ENCODE measurements around the gene SCGB1D2.
"Not testable (repeated sequence)": the region's sequence is repeated elsewhere in the genome, so short reads cannot be mapped to it uniquely, and the experiment has no call there.

SCGB1D2 gene, protein sequence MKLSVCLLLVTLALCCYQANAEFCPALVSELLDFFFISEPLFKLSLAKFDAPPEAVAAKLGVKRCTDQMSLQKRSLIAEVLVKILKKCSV

DNA sequence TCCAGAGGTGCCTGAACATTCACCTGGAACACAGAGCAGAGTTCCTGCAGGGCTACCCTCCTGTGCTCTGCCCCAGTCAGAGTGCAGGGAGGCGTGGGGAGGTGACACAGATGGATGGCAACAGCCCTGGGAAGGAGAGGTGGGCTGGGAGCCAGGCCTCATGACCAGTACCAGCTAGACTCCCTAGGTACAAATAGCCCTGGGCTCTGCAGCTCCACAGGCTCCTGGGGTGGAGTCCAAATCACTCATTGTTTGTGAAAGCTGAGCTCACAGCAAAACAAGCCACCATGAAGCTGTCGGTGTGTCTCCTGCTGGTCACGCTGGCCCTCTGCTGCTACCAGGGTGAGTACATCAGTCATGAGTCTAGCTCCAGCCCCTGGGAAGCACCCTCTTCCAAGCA lies at the start of gene SCGB1D2:
TSS of gene SCGB1D2 (plus strand) at position 219 of the 400 bp plus-strand sequence. CDS start at position 288, 69 bp downstream.
- no peak for DNase-seq (ENCODE audit: low read depth, low spot score)

GRCh38 chr11:62193952-62194351 lies 48.1 kb upstream of the SCGB1D2 start:
- DNase-seq (ENCODE audit: low read depth, low spot score): no peak

- DNase-seq (ENCODE audit: low read depth, low spot score): not testable (repeated sequence)
Measured at GRCh38 chr11:62195010-62195409, 47.0 kb upstream of the SCGB1D2 start.

DNA sequence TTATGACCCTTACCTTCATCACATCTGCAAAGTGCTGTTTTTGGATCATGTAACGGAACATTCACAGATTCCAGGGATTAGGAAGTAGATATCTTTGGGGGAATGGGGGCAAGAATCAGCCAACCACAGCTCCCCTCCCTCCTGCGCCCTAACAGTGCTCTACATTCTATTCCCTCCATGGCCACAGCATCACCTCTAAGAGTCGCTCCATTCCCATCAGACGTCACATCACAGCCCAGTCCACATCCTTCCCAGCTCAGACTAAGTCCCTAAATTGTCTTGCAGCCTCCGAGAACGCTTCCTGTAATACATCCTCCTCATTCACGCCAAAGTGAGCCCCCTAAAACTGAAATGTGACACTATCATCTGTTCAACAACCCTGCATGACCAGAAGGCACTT lies 46.1 kb upstream of the SCGB1D2 start:
- DNase-seq (ENCODE audit: low read depth, low spot score): no peak

GRCh38 chr11:62197400-62197799 lies 44.6 kb upstream of the SCGB1D2 start:
- not testable (repeated sequence) for DNase-seq (ENCODE audit: low read depth, low spot score)

DNA sequence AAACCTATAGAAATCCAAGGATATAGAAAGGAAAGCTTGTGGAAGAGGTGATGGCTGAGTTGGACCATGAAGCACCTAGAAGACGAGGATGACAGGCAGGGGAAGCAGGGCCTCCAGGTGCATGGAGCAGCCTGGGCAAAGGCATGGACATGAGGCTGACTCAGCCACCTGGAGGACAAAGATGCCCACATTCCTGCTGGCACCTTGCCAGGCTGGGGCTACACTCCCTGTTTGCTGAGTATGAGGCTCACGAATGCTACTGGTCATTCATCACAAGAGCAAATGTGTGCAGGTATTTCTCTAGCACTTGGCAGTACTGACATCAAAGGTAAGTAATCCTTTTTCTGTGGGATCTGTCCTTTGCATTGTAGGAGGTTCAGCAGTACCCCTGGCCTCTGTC lies 40.7 kb upstream of the SCGB1D2 start:
- no peak for DNase-seq (ENCODE audit: low read depth, low spot score)

- no peak for DNase-seq (ENCODE audit: low read depth, low spot score)
Measured at GRCh38 chr11:62202910-62203309, 39.1 kb upstream of the SCGB1D2 start.

DNA sequence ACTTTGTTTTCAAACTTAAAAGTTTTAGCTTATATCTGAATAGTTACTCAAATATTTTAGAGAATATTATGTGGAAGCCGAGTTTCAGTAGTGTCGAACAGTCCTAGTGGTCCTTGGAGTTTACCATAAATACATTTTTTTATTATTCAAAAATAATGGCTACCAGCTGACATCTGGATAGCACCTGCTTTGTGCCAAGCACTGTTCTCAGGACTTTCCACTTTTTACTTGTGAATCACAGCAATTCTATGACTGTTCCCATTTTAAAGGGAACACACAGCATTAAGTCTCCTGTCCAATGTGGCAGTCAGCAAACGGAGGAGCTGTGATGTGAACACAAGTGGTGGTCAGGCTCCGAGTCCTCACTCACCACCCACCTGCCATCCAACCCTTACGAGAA lies 37.6 kb upstream of the SCGB1D2 start:
- no peak for DNase-seq (ENCODE audit: low read depth, low spot score)

GRCh38 chr11:62205441-62205840 lies 36.6 kb upstream of the SCGB1D2 start:
- no peak for DNase-seq (ENCODE audit: low read depth, low spot score)

DNA sequence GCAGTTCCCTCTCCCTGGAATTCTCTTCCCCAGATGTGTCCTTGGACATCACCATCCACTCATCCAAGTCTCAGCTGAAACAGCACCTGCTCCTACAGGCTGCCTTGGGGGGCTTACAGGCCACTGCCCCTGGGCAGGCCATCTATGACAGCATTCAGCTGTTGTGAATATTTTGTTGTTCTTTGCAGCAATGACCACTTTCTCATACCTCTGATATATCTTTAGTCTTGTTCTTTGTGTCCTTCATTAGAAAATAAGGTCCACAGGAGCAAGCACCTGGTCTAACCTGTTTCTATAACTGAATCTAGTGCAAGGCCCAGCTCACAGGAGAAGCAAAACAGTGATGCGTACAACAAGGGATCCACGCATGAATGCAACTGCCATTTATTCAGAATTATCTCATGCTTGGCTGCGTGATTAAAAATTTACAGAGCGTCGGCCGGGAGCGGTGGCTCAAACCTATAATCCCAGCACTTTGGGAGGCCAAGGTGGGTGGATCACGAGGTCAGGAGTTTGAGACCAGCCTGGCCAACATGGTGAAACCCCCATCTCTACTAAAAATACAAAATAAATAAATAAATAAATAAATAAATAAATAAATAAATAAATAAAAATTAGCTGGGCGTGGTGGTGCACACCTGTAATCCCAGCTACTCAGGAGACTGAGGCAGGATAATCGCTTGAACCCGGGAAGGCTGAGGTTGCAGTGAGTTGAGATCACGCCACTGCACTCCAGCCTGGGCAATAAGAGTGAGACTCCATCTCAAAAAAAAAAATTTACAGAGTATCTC lies 35.6 kb upstream of the SCGB1D2 start:
- not testable (repeated sequence) for DNase-seq (ENCODE audit: low read depth, low spot score)

GRCh38 chr11:62208785-62209144 lies 33.3 kb upstream of the SCGB1D2 start:
- DNase-seq (ENCODE audit: low read depth, low spot score): no peak

- DNase-seq (ENCODE audit: low read depth, low spot score): no peak
Measured at GRCh38 chr11:62217191-62217748, 24.8 kb upstream of the SCGB1D2 start.

DNA sequence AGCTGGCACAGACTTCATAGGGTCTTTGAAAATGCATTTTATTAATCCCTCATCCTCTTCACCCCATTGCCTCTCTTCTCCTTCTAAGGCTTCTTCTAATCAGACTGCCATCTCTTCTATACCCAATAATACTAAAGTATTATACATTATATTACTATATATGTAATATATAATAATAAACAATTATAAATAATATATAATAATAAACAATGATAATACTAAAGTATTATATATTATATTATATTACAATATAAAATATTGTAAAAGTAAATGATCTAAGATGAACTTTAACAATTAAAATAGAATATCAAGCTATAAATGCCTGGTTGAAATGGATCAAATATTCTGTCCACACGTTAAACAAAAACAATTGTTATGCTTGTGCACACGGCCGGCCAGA lies 20.5 kb upstream of the SCGB1D2 start:
- DNase-seq (ENCODE audit: low read depth, low spot score): no peak

- DNase-seq (ENCODE audit: low read depth, low spot score): no peak
Measured at GRCh38 chr11:62223095-62223494, 18.9 kb upstream of the SCGB1D2 start.

DNA sequence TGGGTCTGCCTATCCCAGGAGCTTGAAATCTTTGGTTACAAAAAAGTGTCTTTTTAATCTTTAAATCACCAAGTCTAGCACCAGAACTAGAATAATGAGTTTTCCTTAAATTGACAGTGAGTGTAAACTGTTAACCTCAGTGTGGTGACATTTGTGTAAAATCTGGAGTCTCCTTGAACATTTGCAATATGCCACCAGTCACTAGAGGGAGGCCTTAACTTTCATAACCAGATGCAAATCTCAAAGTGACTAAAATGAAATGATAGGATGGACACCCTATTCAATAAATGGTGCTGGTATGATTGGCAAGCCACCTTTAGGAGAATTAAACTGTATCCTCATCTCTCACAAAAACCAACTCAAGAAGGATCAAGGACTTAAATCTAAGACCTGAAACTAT lies 8.3 kb upstream of the SCGB1D2 start:
- no peak for DNase-seq (ENCODE audit: low read depth, low spot score)

DNA sequence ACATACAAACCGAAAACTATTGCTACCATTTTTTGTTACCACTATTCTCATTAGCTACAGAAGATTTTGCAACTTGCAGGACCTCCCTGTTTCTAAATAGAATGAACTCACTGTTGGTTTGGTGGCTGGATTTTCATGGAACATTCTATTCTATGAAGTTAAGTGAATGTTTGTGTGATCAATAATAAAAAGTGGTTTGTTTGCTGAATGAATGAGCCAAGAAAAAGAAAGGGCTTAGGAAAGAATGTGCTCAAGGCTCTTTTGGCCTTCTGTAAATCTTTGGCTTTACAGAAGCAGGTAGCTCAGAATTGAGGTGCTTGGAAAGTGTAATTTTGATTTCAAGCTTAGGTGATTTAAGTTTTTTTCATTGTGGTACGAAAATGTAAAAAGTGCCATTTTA lies 5.9 kb upstream of the SCGB1D2 start:
- DNase-seq (ENCODE audit: low read depth, low spot score): no peak

- no peak for DNase-seq (ENCODE audit: low read depth, low spot score)
Measured at GRCh38 chr11:62237499-62237898, 4.5 kb upstream of the SCGB1D2 start.

GRCh38 chr11:62238151-62238550 lies 3.9 kb upstream of the SCGB1D2 start:
- DNase-seq (ENCODE audit: low read depth, low spot score): no peak

GRCh38 chr11:62241095-62241494 lies 944 bp upstream of the SCGB1D2 start:
- DNase-seq (ENCODE audit: low read depth, low spot score): no peak

- DNase-seq (ENCODE audit: low read depth, low spot score): no peak
Measured at GRCh38 chr11:62245271-62245753, 3.3 kb downstream of the SCGB1D2 start.

GRCh38 chr11:62251698-62252097 lies 9.7 kb downstream of the SCGB1D2 start:
- DNase-seq (ENCODE audit: low read depth, low spot score): no peak

DNA sequence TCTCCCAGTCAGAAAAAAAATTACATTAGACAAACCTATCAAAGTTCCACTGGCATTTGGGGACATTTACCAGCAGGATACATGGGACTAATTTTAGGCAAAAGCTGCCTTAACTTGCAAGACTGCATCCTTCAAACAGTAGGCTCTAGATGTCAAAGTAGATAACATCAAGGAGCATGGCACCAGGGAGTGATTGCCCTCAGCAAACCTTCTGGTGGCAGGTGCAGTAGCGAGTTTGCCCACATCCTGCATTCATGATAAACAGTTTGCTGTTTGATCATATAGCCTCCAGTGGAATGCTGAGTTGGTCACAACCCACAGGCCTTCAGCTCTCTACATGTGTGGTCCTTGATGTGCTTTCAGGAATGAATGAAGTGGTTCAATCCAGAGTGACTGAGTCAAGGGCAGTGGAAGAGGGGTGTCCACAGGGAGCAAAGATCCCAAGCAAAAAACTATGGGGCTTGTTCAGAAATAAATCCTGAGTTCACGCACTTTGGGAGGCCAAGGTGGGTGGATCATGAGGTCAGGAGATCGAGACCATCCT lies 12.0 kb downstream of the SCGB1D2 start:
- DNase-seq (ENCODE audit: low read depth, low spot score): no peak

DNA sequence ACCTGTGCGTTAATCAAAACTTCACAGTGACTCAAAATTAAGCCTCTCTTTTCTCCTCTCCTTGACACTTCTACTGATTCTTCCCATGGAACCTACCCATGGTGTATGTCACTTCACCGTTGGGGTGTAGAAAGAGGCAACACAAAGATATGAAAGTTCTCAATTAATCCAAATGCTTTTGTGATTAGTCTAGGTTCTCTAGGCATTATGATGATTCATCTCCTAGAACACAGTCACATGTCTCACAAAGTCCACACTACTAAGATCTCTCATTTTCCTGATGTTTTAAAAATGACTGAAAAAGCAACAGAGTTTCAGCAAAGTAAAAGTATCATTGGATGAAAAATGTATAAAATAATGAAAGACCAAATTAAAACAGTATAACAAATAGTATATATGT lies 14.2 kb downstream of the SCGB1D2 start:
- DNase-seq (ENCODE audit: low read depth, low spot score): no peak

Data from iPS DF 19.7 (cell line).